HG03175 (cell line): ENCODE measurements around the gene ERFL.

Source experiments
- ATAC-seq: cut with Tn5 transposase; IDR thresholded peaks from one replicate; pipeline ENCODE4 v1.9.1; 2021; ENCODE audit warnings: mild to moderate bottlenecking, moderate library complexity; ENCODE audit not compliant: unreplicated experiment

The ERFL gene

DNA sequence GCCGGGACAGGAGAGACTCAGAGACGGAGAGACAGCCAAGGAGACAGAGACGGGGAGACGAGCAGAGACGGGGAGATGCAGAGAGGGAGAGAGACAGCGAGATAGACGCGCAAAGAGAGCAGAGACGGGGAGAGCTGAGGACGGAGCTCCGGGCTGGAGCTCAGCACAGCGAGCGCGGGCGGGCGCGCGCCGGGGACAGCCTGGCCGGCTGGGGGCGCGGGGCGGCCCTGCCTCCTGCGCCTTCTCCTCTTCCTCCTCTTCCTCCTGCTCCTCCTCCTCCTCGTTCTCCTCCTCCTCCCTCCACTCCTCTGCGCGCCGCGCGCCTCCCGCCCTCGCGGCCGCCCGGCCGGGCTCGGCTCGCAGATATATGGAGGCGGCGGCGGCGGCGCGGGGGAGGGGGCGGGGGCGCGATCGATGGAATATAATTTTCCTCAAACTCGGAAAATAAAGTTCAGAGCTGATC is at the start of gene ERFL:
TSS of gene ERFL (minus strand) at position 229 of the 463 bp plus-strand sequence. CDS start 15,530 bp downstream, outside the sequence.
- ATAC-seq = no peak

DNA sequence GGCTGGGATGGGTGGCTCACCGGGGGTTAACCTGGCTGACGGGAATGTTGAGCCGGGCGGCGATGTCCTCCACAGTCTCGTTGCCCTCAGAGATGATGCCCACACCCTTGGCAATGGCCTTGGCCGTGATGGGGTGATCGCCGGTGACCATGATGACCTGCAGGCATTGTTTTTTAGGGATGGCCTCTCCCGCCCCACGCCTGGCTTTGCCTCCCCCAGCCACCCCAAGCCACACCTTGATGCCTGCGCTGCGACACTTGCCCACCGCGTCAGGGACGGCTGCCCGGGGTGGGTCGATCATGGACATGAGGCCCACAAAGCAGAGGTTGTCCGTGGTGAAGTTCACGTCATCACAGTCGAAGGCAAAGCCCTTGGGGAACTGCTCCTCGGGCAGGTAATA is 49.7 kb upstream of the ERFL start:
- ATAC-seq = no peak

DNA sequence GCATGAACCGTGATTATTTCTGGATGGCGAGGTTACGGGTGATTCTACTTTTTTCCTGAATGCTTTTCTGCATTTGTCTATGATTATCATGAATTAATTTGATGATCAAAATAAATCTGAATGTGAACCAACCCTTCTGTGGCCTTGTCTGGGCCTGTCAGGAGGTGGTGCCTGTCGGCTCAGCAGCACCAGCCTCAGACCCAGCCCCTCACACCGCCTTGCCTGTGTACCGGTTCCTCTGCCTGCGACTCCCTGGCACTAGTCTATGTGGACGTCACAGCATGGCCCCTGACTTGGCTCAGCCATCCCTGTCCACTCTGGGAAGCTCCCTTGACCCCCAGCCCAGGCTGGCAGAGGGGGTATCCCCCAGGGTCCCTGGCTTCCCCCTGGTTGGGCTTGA is 46.4 kb upstream of the ERFL start:
- no peak for ATAC-seq

DNA sequence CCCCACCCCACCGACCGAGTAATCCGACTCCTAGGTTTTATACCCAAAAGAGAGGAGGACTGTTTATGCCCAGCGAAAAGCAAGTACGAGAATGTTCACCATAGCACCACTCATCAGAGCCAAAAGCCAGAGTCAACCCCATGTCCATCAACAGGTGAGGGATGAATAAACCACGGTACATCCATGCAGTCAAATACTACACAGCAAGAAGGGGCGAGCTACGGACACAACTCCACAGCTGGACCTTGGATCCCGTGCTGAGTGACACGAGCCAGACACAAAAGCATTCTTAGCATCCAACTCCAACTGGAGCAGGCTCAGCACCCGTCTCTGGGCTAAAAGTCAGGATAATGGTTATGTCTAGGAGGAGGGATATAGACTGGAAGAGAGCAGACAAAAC is 43.1 kb upstream of the ERFL start:
- ATAC-seq = no peak

DNA sequence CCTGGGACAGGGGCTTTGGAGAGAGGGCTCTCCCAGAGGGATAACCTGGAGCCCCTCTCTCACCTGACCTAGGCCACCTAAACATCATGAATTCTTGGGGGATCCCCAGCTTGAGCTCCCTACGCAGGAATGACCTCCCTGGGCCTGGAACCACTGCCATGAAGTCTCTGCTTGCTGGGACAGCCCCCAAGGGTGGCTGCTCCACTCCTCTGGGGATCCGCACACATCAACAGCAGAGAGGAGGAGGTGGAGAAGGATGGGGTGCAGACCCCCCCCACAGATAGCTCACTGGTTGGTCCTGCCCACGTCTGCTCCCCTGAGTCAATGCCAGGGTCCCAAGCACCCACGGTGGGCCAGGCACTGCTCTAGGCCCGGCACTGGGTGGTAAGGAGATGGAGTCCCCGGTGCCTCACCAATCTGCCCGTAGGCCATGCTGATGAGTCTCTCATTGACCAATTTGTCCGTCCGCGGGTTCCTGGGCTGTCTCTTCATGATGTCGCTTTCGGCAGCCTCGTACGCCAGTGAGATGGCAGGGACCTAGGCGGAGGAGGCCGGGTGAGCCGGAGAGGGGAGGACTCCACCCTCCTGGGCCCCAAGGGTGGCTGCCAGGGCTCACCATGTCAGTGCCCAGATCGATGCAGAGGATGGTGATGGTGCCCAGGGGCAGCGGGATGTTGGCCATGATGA is 41.7 kb upstream of the ERFL start:
- ATAC-seq = no peak

DNA sequence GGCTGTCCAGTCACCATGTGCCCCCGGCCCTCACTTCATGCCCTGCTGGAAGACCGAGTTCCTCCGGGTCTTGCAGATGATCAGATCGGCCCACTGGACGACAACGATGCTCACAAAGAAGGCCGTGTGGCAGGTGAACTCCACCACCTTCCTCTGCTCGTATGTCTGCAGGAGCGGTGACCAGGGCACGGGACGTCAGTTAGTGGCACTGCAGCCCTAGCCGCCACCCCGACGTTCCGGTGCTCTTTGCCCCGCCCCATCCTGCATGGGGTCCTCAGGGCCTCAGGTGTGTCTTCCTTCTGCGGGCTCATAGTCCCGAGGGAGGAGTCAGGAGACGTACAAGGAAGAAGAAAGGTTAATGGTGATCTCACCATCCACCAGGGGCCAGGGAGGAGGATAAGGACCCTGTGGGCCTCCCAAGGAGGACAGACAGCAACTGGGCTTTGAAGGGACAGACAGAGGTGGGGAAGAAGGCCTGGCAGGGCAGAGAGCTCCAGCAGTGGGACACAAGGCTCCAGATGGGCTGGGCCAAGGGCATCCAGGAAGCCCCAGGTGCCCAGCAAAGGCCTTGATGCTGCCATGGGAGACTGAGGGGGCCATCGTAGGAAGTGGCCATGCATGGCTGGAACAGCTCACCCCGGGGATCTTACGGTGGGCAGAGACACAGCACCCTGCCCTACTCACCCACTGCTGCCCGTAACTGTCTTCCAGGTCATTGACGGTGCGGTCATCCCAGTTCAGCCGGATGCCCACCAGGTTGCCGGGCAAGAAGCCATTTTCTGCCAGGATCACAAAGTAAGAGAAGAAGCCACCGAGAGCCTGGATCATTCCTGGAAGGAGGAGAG is 40.7 kb upstream of the ERFL start:
- no peak for ATAC-seq

DNA sequence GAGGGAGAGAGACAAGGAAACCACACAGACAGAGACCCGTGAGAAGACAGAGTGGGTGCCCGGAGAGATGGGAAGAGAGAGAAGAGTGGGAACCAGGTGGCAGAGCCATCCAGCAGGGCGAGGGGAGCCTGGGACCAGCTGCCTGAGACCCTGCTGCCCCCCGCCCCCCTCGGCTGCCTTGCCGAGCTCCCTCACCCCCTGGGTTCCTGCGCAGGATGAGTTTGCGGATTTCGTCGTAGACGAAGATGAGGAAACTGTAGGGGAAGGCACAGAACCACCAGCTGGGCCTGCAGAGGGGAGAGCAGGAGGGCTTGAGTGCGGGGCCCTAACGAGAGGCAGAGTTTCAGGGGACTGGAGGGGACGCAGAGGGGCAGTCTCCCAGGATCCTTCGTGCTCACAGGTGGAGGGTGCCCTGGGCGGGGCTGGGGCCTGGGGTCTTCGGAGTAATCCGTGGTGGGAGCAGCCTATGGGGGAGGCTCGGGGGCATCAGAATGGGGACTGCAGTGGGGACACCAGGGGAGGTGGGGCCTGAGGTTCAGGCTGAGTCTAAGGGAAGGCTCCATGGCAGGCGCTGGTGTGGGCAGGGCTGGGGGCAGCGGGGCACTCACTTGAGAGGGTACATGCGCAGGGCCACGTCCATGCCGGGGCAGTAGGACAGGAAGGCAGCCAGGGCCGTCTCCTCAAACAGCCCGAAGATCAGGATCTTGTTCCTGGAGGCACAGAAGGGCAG is 39.0 kb upstream of the ERFL start:
- no peak for ATAC-seq

DNA sequence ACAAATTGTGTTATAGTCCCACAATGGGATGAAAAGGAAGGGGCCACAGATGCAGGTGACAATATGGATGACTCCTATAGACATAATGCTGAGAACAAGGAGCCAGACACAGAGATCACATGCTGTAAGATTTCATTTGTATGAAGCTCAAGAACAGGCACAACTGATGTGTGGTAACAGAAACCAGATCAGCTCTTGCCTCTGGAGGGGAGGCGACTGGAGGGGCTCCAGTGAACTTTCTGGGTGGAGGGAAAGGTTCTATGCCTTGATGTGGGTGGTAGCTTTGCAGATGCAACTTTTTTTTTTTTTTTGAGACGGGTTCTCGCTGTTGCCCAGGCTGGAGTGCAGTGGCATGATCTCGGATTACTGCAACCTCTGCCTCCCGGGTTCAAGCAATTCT is 36.9 kb upstream of the ERFL start:
- no peak for ATAC-seq

DNA sequence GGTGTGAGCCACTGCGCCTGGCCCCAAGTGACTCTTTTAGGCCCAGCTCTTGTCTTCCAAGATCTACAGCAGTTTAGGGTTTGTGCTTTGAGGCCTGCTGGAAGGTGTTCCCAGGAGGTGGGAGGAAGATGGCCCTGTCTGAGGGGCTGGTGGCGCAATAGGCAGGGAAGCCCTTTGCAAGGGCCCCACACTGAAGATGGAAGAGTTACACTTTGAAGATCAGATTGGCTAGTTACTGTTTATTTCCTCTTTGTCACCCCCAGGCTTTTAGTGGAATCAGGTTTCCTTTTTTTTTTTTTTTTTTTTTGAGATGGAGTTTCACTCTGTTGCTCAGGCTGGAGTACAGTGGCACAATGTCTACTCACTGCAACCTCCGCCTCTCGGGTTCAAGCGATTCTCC is 32.7 kb upstream of the ERFL start:
- ATAC-seq = no peak

DNA sequence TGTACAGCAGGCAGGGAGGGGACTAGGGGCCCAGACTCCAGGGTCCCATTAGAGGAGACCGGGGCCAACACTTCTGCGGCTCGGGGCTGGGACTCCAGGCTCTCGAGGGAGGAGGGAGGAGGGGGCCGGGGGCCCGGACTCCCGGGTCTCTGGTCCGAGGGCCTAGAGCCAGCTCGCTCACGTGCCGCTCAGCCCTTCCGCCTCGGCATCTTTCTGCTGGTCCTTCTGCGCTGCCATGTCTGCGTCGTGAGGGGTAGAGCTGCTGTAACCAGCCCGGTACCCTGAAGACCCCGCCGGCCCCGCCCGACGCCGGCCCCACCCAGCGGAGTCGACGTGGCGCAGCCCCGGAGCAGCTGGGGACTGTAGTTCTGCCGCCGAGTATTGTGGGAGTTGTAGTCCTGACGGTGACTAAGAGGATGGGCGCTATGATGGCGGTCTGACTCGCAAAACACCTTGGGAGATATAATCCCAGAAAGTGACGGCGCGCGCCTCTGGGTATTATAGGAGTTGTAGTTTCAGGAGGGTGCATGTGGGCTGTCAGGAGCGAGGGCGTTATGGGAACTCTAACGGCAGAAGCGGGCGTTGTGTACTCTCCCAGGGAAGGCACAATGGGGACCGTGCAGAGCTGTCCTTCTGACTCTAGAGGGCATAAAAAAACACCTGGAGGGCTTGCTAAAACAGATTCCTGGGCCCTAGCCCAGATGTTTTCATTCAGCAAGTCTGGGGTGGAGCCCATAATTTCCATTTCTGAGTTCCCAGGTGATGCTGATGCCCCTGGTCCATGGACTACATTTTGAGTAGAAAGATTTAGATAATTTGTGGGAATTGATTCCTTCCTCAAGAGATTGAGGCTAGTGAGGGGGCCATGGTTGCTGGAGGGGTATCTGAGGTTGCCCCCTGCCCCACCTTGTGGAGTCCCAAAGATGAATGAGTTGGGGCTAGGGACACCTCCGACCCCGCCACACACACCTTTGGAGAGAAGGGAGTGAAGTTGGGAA is 31.1 kb upstream of the ERFL start, which contains the start of gene RABAC1:
TSS of gene RABAC1 (minus strand) at position 266 of the 998 bp plus-strand sequence. CDS start at position 237, 29 bp downstream.
- peak; percentile 86 for ATAC-seq

DNA sequence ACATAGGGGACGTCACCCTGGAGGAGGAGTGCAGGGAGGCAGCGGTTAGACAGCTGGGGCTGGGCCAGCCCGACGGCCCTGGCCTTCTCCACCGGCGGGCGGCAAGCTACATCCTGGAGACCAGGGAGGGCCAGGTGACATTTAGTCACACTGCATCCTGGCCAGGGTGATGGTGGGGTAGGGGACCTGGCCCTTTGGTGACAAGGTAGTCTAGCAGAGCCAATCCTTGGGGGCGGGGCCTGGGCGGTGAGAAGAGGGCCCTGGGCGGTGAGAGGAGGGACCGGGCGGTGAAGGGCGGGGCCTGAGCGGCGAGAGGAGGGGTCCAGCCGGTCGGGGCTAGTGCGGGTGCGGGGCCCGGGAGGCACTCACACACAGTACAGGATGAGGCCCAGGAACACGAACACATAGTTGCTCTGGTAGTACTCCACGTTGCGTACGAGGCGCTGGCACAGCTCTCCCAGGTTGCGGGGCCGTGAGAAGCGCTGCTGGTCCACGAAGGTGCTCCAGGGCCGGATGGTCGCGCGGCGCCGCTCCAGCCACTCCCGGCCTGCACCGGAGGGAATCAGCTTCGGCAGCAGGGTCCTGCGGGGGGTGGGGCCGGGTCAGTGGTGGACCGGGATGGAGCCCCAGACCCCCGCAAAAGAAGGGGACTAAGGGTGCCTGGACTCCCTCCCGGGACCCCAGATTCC is 30.3 kb upstream of the ERFL start:
- peak; percentile 58 for ATAC-seq

DNA sequence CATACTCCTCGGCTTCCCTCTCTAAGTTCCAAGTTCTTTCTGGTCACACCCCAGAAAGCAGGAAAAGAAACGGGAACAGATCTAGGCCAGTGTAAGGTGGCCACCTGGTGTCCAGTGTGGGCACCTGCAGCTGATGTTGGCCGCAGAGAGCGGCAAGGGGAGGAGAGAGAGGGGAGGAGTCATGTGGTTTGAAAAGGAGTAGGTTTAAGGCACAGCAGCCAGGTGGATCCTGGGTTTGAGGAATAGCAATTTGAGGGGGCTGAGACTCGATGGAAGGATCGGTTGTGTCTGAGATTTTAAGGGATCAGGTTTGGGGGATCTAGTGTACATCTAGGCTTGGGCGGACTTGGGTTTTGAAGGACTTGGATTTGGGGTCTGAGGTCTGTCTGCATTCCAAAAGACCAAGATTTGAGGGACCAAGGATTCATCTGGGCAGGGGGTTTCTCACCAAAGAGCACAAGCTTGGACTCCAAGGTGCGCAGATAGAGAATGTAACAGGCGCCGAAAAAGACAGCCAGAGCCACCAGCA is 29.7 kb upstream of the ERFL start:
- no peak for ATAC-seq

DNA sequence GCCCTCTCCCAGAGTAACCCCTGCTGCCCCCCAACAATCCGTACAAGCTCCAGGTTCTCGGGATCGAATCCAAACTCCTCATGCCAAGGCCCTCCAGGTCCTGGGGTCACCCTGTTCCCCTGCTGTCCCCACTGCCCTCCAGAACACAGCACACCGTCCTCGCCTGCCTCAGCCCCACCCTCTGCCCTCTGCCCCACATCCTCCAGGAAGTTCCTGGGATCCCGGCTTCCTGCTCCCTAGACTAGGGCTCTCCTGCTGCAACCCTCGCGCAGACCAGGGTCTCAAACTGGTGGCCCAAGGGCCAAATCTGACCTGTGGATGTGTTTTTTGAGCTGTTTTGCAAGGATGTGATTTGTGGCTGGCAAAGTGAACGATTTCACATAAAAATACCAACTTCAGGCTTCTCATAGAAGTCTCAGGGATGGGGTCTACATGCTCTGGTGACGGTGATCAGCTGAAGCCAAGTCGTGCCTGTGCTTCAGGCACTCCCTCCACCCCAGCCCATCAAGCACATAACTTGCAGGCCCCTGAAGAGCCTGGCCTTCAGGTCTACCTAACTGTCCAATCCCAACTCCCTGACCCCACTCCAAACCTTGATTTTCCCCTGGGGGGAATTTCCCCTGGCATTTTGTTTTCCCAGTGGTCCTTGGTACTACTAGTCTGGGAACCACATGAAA is 29.1 kb upstream of the ERFL start:
- ATAC-seq = no peak

DNA sequence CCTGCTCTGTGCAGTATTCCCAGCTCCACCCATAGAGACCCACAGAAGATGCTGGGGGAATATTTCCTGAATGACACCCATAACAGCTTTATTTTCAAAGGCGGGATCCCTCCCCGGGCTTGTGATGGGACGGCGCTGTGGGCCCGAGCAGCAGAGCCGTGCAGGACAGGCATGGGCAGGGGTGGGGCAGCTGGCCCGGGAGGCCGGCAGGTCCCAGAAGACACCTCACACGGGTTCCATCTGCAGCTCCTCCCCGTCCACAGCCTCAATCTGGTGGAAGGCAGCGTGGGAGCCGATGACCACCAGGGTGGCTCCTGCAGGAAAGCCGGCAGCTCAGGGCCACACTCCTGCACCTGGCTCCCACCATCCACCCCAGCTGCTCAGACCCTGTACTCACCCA is 28.4 kb upstream of the ERFL start:
- ATAC-seq = no peak

DNA sequence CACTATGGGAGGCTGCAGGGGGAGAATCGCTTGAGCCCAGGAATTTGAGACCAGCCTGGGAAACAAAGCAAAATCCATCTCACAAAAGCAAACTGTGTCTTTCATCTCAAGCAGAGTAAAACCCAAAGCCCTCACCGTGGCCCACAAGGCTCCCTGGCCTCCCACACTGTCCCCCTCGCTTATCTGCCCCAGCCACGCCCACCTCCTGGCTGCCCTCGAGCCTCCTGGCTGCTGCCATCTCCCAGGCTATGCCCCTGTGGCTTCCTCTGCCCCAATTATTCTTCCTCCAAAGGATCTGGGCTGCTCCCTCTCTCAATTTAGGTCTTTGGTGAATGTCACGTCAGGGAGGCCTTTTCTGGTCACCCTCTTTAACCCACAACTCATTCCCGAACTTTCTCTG is 27.3 kb upstream of the ERFL start:
- no peak for ATAC-seq

DNA sequence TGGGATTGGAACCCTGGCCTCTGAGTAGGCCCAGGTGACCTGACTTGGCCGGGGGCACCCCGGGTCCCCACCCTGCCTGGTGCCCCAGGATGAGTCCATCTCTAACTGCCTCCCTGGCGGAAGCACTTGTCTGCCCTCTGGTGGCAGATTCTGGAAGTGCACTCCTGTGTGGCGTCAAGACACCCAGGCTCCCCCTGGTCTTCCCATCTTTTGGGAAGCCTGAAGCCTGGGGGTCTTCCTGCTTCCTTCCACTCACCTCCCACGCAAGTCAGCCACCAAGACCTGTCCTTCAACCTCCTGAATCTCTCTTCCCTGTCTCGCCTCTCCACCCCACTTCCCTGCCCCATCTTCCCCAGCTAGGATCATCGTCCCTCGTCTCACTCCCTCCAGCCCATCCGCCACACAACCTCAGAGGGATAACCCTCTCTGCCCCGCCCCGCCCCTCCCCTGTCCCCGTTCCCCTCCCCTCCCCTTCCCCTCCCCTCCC is 23.5 kb upstream of the ERFL start:
- no peak for ATAC-seq

DNA sequence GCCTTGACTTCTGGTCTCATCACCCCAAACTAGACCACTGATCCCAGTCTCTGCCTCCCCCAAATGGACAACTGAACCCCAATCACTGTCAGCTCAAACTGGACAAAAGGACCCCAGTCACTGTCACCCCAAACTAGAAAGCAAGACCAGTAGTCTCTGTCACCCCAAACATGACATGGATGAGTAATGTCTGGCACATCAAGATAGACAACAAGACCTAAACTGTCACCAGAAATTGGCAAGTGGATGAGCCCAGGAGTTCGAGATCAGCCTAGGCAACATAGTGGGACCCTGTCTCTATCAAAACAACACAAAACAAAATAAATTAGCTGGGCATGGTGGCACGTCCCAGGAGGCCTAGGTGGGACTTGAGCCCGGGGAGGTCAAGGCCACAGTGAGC is 18.8 kb upstream of the ERFL start:
- no peak for ATAC-seq

DNA sequence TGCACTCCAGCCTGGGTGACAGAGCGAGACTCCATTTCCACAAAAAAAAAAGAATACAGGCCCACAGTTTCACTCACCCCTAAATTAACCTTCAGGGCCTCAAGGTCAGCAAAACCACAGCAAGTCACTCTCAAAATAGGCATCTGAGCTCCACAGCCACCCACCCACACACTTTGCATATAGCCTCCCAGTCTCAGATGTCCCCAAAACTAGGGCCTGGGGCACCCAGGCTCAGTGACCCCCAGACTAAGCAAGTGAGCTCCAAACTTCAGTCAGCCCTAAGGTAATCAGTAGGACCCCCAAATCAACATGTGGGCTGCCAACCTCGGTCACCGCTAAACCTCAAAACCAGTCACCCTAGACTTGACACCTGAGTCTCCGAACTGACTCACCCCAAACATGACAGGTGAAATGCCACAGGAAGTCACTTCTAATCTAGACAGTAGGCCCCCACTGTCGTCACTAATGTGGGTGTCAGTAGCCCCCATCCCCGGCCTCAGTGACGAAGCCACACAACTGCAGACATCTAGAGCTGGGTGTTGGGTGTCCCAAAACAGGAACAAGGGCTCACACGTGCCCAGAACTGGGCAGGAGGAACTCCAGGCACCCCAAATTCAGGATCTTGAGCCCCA is 17.0 kb upstream of the ERFL start:
- peak; percentile 84 for ATAC-seq
